Measurements from ENCODE around the gene TGFBI. TPM values are rescaled to one million over a fixed set of nuclear protein-coding genes. Genes with fewer than 3 reads are reported as not detected.

Gene TGFBI
- total RNA-seq, 4 donors from 2014 or later, result 38.4 to 48.0 (median 40.0) TPM

DNA sequence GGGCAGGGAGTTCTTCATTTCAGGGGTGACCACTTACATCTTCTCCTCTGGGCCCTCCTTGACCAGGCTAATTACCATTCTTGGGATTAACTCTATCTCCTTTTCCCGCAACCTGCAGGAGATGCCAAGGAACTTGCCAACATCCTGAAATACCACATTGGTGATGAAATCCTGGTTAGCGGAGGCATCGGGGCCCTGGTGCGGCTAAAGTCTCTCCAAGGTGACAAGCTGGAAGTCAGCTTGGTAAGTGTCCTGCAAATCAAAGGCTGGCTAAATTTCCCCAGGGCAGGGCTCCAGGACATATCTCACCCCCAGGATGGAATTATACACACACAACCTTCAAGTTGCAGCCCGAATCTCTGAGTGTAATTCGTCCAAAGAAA, 30.2 kb downstream of the TGFBI start:
- DNase-seq, result no peak
- no peaks in the 10 kb centered on the region for H3K9me3 ChIP-seq
- intact Hi-C loops (cut with DNase I; ENCODE audit: low total_unique reads), result no loop called here
- no peaks in the 10 kb centered on the region for H3K27me3 ChIP-seq
- in situ Hi-C loops (cut with MboI; ENCODE audit: low sequenced_read_pairs in 4 of 4), result no loop called here
- no peak for TF ChIP-seq POLR2A (IDR thresholded peaks at IDR 0.05)
- TF ChIP-seq, protein P1, sequence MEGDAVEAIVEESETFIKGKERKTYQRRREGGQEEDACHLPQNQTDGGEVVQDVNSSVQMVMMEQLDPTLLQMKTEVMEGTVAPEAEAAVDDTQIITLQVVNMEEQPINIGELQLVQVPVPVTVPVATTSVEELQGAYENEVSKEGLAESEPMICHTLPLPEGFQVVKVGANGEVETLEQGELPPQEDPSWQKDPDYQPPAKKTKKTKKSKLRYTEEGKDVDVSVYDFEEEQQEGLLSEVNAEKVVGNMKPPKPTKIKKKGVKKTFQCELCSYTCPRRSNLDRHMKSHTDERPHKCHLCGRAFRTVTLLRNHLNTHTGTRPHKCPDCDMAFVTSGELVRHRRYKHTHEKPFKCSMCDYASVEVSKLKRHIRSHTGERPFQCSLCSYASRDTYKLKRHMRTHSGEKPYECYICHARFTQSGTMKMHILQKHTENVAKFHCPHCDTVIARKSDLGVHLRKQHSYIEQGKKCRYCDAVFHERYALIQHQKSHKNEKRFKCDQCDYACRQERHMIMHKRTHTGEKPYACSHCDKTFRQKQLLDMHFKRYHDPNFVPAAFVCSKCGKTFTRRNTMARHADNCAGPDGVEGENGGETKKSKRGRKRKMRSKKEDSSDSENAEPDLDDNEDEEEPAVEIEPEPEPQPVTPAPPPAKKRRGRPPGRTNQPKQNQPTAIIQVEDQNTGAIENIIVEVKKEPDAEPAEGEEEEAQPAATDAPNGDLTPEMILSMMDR (IDR thresholded peaks at IDR 0.05 in 4 of 5, conservative IDR thresholded peaks at IDR 0.05 in 1 of 5), result no peak
- no peak for ATAC-seq
- no peak overlapping the region for H3K4me3 ChIP-seq
- H3K36me3 ChIP-seq, result no peaks in the 10 kb centered on the region
- peaks cover 0 to 11% of the 10 kb centered on the region in 2 donors for H3K4me1 ChIP-seq
- peak overlapping the region; percentile 40 to 60 (median 52) for H3K27ac ChIP-seq

DNA sequence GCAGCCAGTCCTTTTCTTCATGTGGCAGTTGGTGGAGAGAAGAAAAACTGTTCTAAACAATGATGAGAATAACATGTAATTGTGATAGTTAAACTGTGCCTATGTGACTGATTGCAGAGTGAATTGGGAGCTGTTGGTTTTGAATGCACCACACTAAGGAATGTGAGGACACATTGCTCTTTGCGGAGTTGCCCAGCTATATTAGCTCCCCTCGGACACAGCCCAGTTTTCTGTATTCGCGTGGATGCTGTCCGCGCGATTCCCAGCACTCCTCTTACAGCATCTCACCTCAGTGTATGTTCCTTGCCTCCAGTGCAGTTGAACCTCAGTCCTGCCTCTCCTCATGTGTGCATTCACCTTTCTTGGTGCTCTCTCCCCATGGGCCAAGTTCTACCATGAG, 32.2 kb downstream of the TGFBI start:
- TF ChIP-seq POLR2A (IDR thresholded peaks at IDR 0.05), result no peak
- TF ChIP-seq, protein P1 (IDR thresholded peaks at IDR 0.05 in 4 of 5, conservative IDR thresholded peaks at IDR 0.05 in 1 of 5), result no peak
- Histone ChIP-seq H3K27ac (no peak overlapping the region), H3K9me3 (no peaks in the 10 kb centered on the region), H3K27me3 (no peaks in the 10 kb centered on the region), H3K4me1 (peaks cover 0 to 8% of the 10 kb centered on the region in 2 donors), H3K4me3 (no peak overlapping the region), H3K36me3 (no peaks in the 10 kb centered on the region)
- ATAC-seq, result no peak
- in situ Hi-C loops (cut with MboI; ENCODE audit: low sequenced_read_pairs in 4 of 4) (no loop called here), intact Hi-C loops (cut with DNase I; ENCODE audit: low total_unique reads) (loop anchor here (5.0 kb wide), 1 partner anchor 174 kb away; no protein-coding TSS in a partner anchor)
- DNase-seq, result no peak

DNA sequence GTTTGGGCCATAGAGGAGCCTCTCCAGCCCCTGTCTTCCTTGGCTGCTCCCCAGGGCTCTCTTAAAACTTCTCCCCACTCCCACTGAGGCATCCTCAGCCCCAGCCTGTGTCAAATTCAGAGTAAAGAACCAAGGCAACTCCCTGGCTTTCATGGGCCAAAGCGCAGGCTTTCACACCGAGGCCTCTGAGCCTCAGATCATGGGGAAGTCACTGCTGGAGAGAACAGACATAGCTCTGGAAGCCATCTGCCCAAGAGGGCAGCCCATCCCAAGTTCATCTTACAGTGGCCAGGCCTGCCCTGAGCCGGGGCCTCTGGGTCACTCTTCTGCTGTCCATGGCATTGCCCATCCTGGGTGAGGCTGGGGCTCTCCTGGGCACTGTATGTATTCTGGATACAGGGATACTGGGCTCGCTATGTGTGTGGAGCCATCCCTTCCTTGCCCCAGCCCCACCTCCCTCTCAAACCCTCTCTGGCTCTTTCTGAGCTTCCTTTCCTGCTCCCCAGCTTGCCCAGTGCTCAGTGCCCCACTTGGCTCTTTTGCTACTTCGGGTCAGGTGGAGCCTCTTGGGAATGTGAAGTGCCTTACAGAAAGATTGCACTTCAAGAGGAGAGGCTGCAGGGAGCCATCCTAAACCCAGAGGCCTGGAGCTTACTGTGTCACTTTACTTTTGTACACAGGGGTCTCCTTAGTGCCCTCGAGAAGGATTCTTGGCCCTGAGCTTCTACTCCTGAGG, 33.0 kb downstream of the TGFBI start:
- TF ChIP-seq, protein P1 (IDR thresholded peaks at IDR 0.05 in 4 of 5, conservative IDR thresholded peaks at IDR 0.05 in 1 of 5), result no peak
- no peak for TF ChIP-seq POLR2A (IDR thresholded peaks at IDR 0.05)
- no peaks in the 10 kb centered on the region for H3K36me3 ChIP-seq
- intact Hi-C loops (cut with DNase I; ENCODE audit: low total_unique reads) (loop anchor here (1.0 to 5.0 kb wide), 2 partner anchors 116 to 174 kb away; no protein-coding TSS in a partner anchor), in situ Hi-C loops (cut with MboI; ENCODE audit: low sequenced_read_pairs in 4 of 4) (no loop called here)
- no peak for ATAC-seq
- no peak overlapping the region for H3K27ac ChIP-seq
- DNase-seq, result no peak
- peaks cover 4 to 17% of the 10 kb centered on the region in 2 donors for H3K4me1 ChIP-seq
- no peak overlapping the region for H3K4me3 ChIP-seq
- no peaks in the 10 kb centered on the region for H3K27me3 ChIP-seq
- no peaks in the 10 kb centered on the region for H3K9me3 ChIP-seq

DNA sequence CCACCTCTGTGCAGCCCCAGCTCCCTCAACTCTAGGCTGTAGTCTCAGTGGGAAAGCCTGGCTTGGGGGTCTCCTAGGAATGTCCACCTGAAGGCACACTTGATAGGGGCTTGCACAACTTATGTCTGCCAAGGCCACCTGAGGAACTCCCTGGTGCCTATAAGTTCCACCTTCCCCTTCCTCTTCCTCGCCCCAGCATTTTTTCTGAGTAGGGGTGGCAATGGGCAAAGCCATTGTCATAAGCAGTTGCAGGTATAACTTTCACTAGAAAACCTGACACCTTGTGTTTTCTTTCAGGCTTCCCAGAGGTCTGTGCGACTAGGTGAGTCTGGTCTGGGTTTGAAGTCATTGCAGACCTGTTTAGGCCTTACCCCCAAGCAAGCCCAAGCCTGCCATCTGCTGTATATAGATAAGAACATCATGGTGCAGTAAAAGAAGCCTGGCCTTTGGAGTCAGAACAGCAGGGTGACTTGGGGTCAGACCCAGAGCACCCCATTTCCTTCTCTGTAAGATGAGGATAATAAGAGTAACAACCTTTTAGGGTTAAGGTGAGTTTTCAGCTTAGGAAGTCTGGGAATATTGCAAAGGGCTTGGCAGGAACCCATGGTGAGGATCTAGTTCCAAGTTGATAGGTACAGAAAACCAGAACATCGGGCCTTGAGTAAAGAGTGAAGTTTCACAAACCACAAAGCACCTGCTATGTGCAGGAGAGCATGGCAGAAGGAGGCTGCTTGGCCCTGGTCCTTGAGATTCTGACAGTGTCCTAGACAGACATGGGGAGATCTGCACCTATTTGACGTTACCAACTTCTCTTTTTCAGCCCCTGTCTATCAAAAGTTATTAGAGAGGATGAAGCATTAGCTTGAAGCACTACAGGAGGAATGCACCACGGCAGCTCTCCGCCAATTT, 33.8 kb downstream of the TGFBI start:
- no peaks in the 10 kb centered on the region for H3K27me3 ChIP-seq
- no peak for DNase-seq
- H3K4me1 ChIP-seq, result peaks cover 4 to 18% of the 10 kb centered on the region in 2 donors
- H3K27ac ChIP-seq, result no peak overlapping the region
- TF ChIP-seq, protein P1 (IDR thresholded peaks at IDR 0.05 in 4 of 5, conservative IDR thresholded peaks at IDR 0.05 in 1 of 5), result peak; percentile 18 to 57 (median 49)
- TF ChIP-seq POLR2A (IDR thresholded peaks at IDR 0.05), result no peak
- no peak for ATAC-seq
- H3K36me3 ChIP-seq, result no peaks in the 10 kb centered on the region
- no peaks in the 10 kb centered on the region for H3K9me3 ChIP-seq
- no peak overlapping the region for H3K4me3 ChIP-seq
- intact Hi-C loops (cut with DNase I; ENCODE audit: low total_unique reads) (loop anchor here (1.0 to 5.0 kb wide), 2 partner anchors 117 to 175 kb away; no protein-coding TSS in a partner anchor), in situ Hi-C loops (cut with MboI; ENCODE audit: low sequenced_read_pairs in 4 of 4) (no loop called here)
